Type B pancreatic cell (in vitro differentiated cells): Measurements from ENCODE around the gene RFX5. TPM values are rescaled to one million over a fixed set of nuclear protein-coding genes. Genes with fewer than 3 reads are reported as not detected.

ENCODE experiments used
- DNase-seq: peaks from one replicate; pipeline ENCODE4 v3.0.0; 2021; ENCODE audit warnings: mixed read lengths; ENCODE audit not compliant: unreplicated experiment; ENCODE audit errors: extremely low spot score
- H3K27ac Mint-ChIP-seq: 2 replicates; pipeline ENCODE4 v1.8.0; 2021; ENCODE audit warnings: mild to moderate bottlenecking, mixed read lengths
- H3K27me3 Mint-ChIP-seq: 2 replicates; pipeline ENCODE4 v1.8.0; 2021; ENCODE audit warnings: mixed read lengths
- H3K36me3 Mint-ChIP-seq: 2 replicates; pipeline ENCODE4 v1.8.0; 2021; ENCODE audit warnings: mixed read lengths
- H3K4me1 Mint-ChIP-seq: one replicate; pipeline ENCODE4 v1.8.0; 2021; ENCODE audit warnings: mixed read lengths; ENCODE audit not compliant: unreplicated experiment
- H3K4me3 Mint-ChIP-seq: 2 replicates; pipeline ENCODE4 v1.8.0; 2021; ENCODE audit warnings: mild to moderate bottlenecking, mixed read lengths
- H3K9me3 Mint-ChIP-seq: 2 replicates; pipeline ENCODE4 v1.8.0; 2021; ENCODE audit warnings: mixed read lengths
- total RNA-seq: library from RNA; stranded (reverse); gene quantifications from 2 replicates; pipeline ENCODE4 v1.2.1, GENCODE V29; 2021; ENCODE audit warnings: low replicate concordance
- TF ChIP-seq, protein P1 (sequence below): fragments of 200-600 bp; sonication (generic); conservative IDR thresholded peaks from 2 replicates; pipeline ENCODE4 v1.5.0; 2021; ENCODE audit warnings: antibody characterized with exemption, mild to moderate bottlenecking

RFX5 gene
- total RNA-seq, 1 donor from 2014 or later, result 66.5 TPM

DNA sequence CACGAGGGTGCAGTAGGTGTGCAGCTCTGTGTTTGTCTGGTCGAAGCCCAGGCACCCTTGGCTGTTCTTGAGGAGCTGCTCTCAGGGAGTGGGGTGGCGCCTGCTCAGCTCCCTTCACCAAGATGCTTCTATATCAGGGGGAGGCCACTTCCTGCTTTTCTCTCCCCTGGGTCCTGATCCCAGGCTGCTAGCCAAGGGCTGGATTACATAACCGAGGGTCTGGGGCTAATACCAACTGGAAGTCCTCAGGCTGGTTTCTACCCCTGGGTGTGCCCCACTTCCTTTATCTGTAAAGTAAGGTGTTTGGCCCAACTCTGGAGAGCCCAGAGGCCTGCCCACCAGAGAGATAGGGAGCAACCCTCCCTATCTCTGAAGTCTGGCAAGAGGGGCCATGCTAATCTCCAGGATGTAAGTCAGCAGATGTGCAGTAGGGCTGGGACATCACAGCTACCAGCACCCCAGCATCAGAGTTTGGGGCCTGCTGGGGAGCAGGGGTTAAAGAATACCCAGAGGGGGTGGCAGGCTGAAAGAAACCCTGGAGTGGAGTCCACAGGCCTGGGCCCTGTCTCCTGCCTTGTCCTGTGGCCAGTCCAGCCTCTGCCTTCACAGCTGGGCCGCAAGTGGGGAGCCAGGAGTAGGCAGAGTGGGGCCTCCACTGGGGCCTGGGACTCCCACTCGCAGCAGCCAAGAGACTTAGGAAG, 23.3 kb upstream of the RFX5 start:
- TF ChIP-seq, protein P1, sequence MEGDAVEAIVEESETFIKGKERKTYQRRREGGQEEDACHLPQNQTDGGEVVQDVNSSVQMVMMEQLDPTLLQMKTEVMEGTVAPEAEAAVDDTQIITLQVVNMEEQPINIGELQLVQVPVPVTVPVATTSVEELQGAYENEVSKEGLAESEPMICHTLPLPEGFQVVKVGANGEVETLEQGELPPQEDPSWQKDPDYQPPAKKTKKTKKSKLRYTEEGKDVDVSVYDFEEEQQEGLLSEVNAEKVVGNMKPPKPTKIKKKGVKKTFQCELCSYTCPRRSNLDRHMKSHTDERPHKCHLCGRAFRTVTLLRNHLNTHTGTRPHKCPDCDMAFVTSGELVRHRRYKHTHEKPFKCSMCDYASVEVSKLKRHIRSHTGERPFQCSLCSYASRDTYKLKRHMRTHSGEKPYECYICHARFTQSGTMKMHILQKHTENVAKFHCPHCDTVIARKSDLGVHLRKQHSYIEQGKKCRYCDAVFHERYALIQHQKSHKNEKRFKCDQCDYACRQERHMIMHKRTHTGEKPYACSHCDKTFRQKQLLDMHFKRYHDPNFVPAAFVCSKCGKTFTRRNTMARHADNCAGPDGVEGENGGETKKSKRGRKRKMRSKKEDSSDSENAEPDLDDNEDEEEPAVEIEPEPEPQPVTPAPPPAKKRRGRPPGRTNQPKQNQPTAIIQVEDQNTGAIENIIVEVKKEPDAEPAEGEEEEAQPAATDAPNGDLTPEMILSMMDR, result no peak
- Mint-ChIP-seq H3K27me3 (no peaks in the 10 kb centered on the region), H3K4me3 (no peak overlapping the region), H3K4me1 (peaks cover 26% of the 10 kb centered on the region), H3K27ac (no peak overlapping the region), H3K36me3 (peaks cover 3% of the 10 kb centered on the region), H3K9me3 (no peaks in the 10 kb centered on the region)
- DNase-seq, result no peak

DNA sequence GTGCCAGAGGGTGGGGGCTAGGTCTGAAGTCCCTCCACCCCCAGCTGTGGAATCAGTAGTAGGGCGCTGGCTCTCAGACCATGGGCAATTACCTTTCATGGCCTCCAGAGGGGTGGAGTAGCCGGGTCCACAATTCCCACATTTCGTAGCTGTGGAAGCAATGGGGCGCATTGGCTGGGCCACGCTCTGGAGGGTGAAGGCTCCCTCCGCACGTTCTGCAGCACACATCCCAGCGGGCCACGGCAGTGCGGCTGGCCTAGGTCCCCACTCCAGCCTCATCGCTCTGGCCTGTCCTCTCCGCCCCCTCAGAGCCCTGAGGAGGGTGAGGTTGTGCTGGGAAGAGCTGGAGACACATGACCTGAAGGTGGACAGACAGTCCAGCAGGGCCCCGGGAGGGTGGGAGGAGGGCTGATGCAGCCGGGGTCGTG, 22.6 kb upstream of the RFX5 start:
- Mint-ChIP-seq H3K4me3 (no peak overlapping the region), H3K4me1 (peaks cover 26% of the 10 kb centered on the region), H3K36me3 (peaks cover 3% of the 10 kb centered on the region), H3K27me3 (no peaks in the 10 kb centered on the region), H3K9me3 (no peaks in the 10 kb centered on the region), H3K27ac (no peak overlapping the region)
- TF ChIP-seq, protein P1, result no peak
- no peak for DNase-seq

DNA sequence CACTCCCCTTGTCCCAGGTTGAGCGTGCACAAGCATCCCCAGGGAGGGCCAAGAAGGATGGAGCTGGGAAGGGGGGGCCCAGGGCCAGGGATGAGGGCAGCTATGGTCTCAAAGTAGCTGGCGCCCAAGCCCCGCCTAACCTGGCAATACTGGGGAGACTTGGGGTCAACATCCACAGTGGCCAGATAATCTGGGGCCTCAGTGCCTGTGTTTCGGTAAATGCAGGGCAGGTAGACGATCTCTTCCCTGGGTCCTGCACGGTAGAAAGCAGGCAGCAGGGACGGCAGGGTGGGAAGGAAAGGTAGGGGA, 22.2 kb upstream of the RFX5 start:
- Mint-ChIP-seq H3K27me3 (no peaks in the 10 kb centered on the region), H3K9me3 (no peaks in the 10 kb centered on the region), H3K4me3 (no peak overlapping the region), H3K4me1 (peaks cover 26% of the 10 kb centered on the region), H3K27ac (no peak overlapping the region), H3K36me3 (peaks cover 3% of the 10 kb centered on the region)
- TF ChIP-seq, protein P1, result no peak
- no peak for DNase-seq

DNA sequence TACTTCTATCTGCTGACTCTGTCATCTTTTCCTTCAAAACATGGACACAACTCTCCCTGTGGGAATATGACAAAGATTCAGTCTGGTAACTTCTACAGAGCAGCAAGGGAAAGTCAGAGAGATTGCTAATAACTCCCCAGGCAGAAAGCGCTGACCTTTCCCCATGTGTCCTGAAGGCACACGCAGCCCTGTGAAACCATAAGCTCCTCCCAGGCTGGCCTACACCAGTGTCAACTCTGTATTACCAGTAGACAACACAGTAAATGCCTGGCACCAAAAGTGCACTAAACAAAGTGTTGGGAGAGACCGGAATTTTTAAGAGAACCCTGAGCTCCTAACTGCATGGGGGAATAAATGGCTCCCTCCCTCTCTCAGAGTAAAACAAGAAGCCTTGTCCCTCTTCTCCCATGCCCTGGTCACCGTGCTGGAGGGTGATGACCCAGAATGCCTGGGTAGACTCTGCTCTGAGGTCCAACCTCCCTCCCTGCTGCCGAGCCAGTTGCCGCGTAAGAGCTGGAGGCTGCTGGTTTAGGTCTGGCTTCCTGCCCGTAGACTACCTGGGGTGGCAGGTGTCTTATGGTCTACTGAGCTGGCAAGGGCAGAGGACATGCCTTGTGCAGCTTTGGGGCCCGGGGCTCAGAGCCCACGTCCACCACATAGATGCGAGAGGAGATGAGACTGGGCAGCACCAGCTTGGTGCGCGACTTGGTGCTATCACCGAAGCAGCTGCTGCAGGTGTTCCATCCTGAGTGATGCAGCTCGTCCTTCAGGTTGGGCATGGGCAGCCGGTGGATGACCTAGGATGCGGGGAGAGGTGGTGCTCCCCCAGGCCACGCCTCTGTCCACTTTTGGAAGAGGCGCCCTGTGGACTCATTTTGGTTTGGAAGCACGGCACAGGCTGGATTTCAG, 21.6 kb upstream of the RFX5 start:
- TF ChIP-seq, protein P1, result no peak
- DNase-seq, result no peak
- Mint-ChIP-seq H3K27me3 (no peaks in the 10 kb centered on the region), H3K9me3 (no peaks in the 10 kb centered on the region), H3K4me3 (no peak overlapping the region), H3K36me3 (peaks cover 3% of the 10 kb centered on the region), H3K4me1 (peaks cover 20% of the 10 kb centered on the region), H3K27ac (no peak overlapping the region)

DNA sequence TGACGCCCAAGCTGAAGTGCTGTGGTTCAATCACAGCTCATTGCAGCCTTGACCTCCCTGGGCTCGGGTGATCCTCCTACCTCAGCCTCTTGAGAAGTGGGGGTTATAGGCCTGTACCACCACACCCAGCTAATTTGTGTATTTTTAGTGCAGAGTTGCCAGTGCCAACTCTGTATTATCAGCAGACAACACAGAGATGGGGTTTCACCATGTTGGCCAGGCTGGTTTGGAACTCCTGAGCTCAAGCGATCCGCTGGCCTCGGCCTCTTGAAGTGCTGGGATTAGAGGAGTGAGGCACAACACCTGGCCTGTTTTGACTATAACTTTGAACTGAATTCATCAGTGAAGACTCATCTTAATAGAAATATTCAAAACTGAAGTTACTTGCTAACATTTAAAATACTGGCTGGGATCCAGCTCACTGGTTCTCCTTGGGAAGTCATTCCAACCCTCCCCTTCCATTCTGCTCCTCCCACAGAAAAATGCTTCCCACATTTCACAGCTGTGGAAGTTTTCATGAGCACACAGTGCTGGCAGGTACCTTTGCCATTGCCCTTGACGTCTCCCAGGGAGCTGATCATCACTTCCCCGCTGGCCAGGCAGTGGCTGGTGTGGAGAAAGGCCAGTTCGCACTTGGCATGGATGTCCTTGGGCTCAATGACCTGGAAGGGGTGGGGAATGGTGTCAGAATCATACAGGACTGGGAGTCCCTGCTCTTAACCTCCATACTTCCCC, 20.8 kb upstream of the RFX5 start:
- Mint-ChIP-seq H3K36me3 (peaks cover 7% of the 10 kb centered on the region), H3K9me3 (peaks cover 4% of the 10 kb centered on the region)

More for the DNA sequence above, 20.8 kb upstream of the RFX5 start:
- no peak overlapping the region for H3K27ac Mint-ChIP-seq
- H3K4me3 Mint-ChIP-seq, result no peak overlapping the region
- TF ChIP-seq, protein P1, result no peak
- no peak for DNase-seq
- H3K4me1 Mint-ChIP-seq, result peaks cover 13% of the 10 kb centered on the region
- no peaks in the 10 kb centered on the region for H3K27me3 Mint-ChIP-seq
